Astrocyte (in vitro differentiated cells and primary cell): ENCODE results near the gene OPCML. TPM values are rescaled to one million over a fixed set of nuclear protein-coding genes. Genes with fewer than 3 reads are reported as not detected.

Experiments used
- DNase-seq: peaks from one replicate; pipeline ENCODE4 v3.0.0-alpha.2; 2010; ENCODE audit warnings: low read depth
- FAIRE-seq: peaks from 2 replicates; lab custom pipeline; 2011; peaks lifted over from hg19 to GRCh38; lab: Jason Lieb, UNC
- H2AFZ ChIP-seq: 2 replicates; pipeline ENCODE4 v1.6.0; 2012; ENCODE audit warnings: low read depth, low read length, inconsistent platforms
- H3K27ac ChIP-seq: 2 replicates; pipeline ENCODE4 v1.5.1; 2011; ENCODE audit warnings: low read depth, low read length, inconsistent platforms
- H3K27me3 ChIP-seq: 2 replicates; pipeline ENCODE4 v1.6.0; 2011; ENCODE audit warnings: low read length, inconsistent platforms; ENCODE audit not compliant: insufficient read depth
- H3K36me3 ChIP-seq: 2 replicates; pipeline ENCODE4 v1.5.1; 2011; ENCODE audit warnings: low read length, inconsistent platforms; ENCODE audit not compliant: insufficient read depth
- H3K4me1 ChIP-seq: 2 replicates; pipeline ENCODE4 v1.5.1; 2011; ENCODE audit warnings: low read length, inconsistent platforms; ENCODE audit not compliant: insufficient read depth
- H3K4me2 ChIP-seq: 2 replicates; pipeline ENCODE4 v1.6.0; 2012; ENCODE audit warnings: low read length, inconsistent platforms
- H3K4me3 ChIP-seq: 2 replicates; pipeline ENCODE4 v1.5.1; 2011; ENCODE audit warnings: low read depth, mild to moderate bottlenecking, low read length, inconsistent platforms; ENCODE audit not compliant: insufficient read depth
- H3K79me2 ChIP-seq: 2 replicates; pipeline ENCODE4 v1.6.0; 2012; ENCODE audit warnings: mild to moderate bottlenecking, low read length, inconsistent platforms; ENCODE audit not compliant: insufficient read depth
- H3K9ac ChIP-seq: 2 replicates; pipeline ENCODE4 v1.6.0; 2012; ENCODE audit warnings: mild to moderate bottlenecking, low read length, inconsistent platforms
- H3K9me3 ChIP-seq: 2 replicates; pipeline ENCODE4 v1.5.1; 2012; ENCODE audit warnings: low read depth, mild to moderate bottlenecking, low read length, inconsistent platforms; ENCODE audit not compliant: insufficient read depth
- H4K20me1 ChIP-seq: 2 replicates; pipeline ENCODE4 v1.6.0; 2012; ENCODE audit warnings: low read length, inconsistent platforms; ENCODE audit not compliant: insufficient read depth
- H3K27ac Mint-ChIP-seq: one replicate; pipeline ENCODE4 v1.8.0; 2021; ENCODE audit warnings: mild to moderate bottlenecking, mixed read lengths; ENCODE audit not compliant: unreplicated experiment
- H3K27me3 Mint-ChIP-seq: one replicate; pipeline ENCODE4 v1.8.0; 2021; ENCODE audit warnings: low read depth, mixed read lengths; ENCODE audit not compliant: unreplicated experiment
- H3K36me3 Mint-ChIP-seq: one replicate; pipeline ENCODE4 v1.8.0; 2021; ENCODE audit warnings: low read depth, mixed read lengths; ENCODE audit not compliant: unreplicated experiment
- H3K4me1 Mint-ChIP-seq: one replicate; pipeline ENCODE4 v1.8.0; 2021; ENCODE audit warnings: low read depth, mixed read lengths; ENCODE audit not compliant: unreplicated experiment
- H3K4me3 Mint-ChIP-seq: one replicate; pipeline ENCODE4 v1.8.0; 2021; ENCODE audit warnings: mild to moderate bottlenecking, moderate library complexity, mixed read lengths; ENCODE audit not compliant: unreplicated experiment
- H3K9me3 Mint-ChIP-seq: one replicate; pipeline ENCODE4 v1.8.0; 2021; ENCODE audit warnings: mild to moderate bottlenecking, mixed read lengths; ENCODE audit not compliant: unreplicated experiment
- EZH2 ChIP-seq: IDR thresholded peaks from 2 replicates; pipeline ENCODE4 v1.6.1; 2012; ENCODE audit warnings: mild to moderate bottlenecking, low read length, inconsistent platforms; ENCODE audit not compliant: insufficient read depth
- total RNA-seq: library from RNA; stranded (reverse); gene quantifications from 2 replicates; pipeline ENCODE4 v1.2.1, GENCODE V29; 2021
- TF ChIP-seq, protein P1 (sequence below): IDR thresholded peaks from 2 replicates; pipeline ENCODE4 v1.5.1; 2011; ENCODE audit warnings: low read depth, mild to moderate bottlenecking, inconsistent platforms, low read length, moderate library complexity; ENCODE audit not compliant: insufficient read depth

The OPCML gene
- total RNA-seq, 1 donor from 2014 or later, result 7.9 TPM

GRCh38 chr11:133500435-133500834 lies 31.9 kb downstream of the OPCML start:
- Histone ChIP-seq H2AFZ (no peak overlapping the region), H3K36me3 (no peaks in the 10 kb centered on the region), H3K27me3 (no peaks in the 10 kb centered on the region), H3K4me2 (no peak overlapping the region), H3K9me3 (no peaks in the 10 kb centered on the region), H3K27ac (no peak overlapping the region), H3K4me1 (no peaks in the 10 kb centered on the region), H4K20me1 (no peaks in the 10 kb centered on the region), H3K4me3 (no peak overlapping the region), H3K79me2 (no peaks in the 10 kb centered on the region), H3K9ac (no peak overlapping the region)
- Mint-ChIP-seq H3K36me3 (no peaks in the 10 kb centered on the region), H3K4me3 (no peak overlapping the region), H3K4me1 (no peaks in the 10 kb centered on the region), H3K9me3 (peaks cover 3% of the 10 kb centered on the region), H3K27ac (no peak overlapping the region), H3K27me3 (peaks cover 37% of the 10 kb centered on the region)
- DNase-seq (no peak), FAIRE-seq (no peak)
- TF ChIP-seq EZH2, result no peak
- TF ChIP-seq, protein P1, sequence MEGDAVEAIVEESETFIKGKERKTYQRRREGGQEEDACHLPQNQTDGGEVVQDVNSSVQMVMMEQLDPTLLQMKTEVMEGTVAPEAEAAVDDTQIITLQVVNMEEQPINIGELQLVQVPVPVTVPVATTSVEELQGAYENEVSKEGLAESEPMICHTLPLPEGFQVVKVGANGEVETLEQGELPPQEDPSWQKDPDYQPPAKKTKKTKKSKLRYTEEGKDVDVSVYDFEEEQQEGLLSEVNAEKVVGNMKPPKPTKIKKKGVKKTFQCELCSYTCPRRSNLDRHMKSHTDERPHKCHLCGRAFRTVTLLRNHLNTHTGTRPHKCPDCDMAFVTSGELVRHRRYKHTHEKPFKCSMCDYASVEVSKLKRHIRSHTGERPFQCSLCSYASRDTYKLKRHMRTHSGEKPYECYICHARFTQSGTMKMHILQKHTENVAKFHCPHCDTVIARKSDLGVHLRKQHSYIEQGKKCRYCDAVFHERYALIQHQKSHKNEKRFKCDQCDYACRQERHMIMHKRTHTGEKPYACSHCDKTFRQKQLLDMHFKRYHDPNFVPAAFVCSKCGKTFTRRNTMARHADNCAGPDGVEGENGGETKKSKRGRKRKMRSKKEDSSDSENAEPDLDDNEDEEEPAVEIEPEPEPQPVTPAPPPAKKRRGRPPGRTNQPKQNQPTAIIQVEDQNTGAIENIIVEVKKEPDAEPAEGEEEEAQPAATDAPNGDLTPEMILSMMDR, result no peak

- TF ChIP-seq, protein P1, result no peak
- TF ChIP-seq EZH2, result no peak
- no peak overlapping the region for H2AFZ ChIP-seq
Measured at GRCh38 chr11:133498969-133499368, 33.3 kb downstream of the OPCML start.

GRCh38 chr11:133497477-133498140 lies 34.7 kb downstream of the OPCML start:
- no peaks in the 10 kb centered on the region for H3K36me3 ChIP-seq
- no peaks in the 10 kb centered on the region for H3K27me3 ChIP-seq
- no peak overlapping the region for H3K4me3 Mint-ChIP-seq
- H3K79me2 ChIP-seq, result no peaks in the 10 kb centered on the region
- H3K9ac ChIP-seq, result no peak overlapping the region
- no peaks in the 10 kb centered on the region for H3K9me3 ChIP-seq
- H3K27me3 Mint-ChIP-seq, result peaks cover 17% of the 10 kb centered on the region
- FAIRE-seq, result no peak
- H3K4me1 ChIP-seq, result no peaks in the 10 kb centered on the region
- no peak overlapping the region for H3K4me3 ChIP-seq
- no peak overlapping the region for H2AFZ ChIP-seq
- H3K27ac ChIP-seq, result no peak overlapping the region
- H3K36me3 Mint-ChIP-seq, result no peaks in the 10 kb centered on the region
- no peak overlapping the region for H3K27ac Mint-ChIP-seq
- no peak for DNase-seq
- no peak overlapping the region for H3K4me2 ChIP-seq
- H3K4me1 Mint-ChIP-seq, result no peaks in the 10 kb centered on the region
- H3K9me3 Mint-ChIP-seq, result peaks cover 3% of the 10 kb centered on the region
- no peak for TF ChIP-seq EZH2
- TF ChIP-seq, protein P1, result no peak
- no peaks in the 10 kb centered on the region for H4K20me1 ChIP-seq

More at GRCh38 chr11:133498969-133499368, 33.3 kb downstream of the OPCML start:
- H4K20me1 ChIP-seq, result no peaks in the 10 kb centered on the region
- FAIRE-seq (no peak), DNase-seq (no peak)
- no peaks in the 10 kb centered on the region for H3K79me2 ChIP-seq
- H3K36me3 ChIP-seq, result no peaks in the 10 kb centered on the region
- Mint-ChIP-seq H3K4me1 (no peaks in the 10 kb centered on the region), H3K27ac (no peak overlapping the region), H3K9me3 (peaks cover 3% of the 10 kb centered on the region), H3K4me3 (no peak overlapping the region), H3K27me3 (peaks cover 25% of the 10 kb centered on the region), H3K36me3 (no peaks in the 10 kb centered on the region)
- H3K4me2 ChIP-seq, result no peak overlapping the region
- no peaks in the 10 kb centered on the region for H3K9me3 ChIP-seq
- H3K4me1 ChIP-seq, result no peaks in the 10 kb centered on the region
- H3K27ac ChIP-seq, result no peak overlapping the region
- no peaks in the 10 kb centered on the region for H3K27me3 ChIP-seq
- no peak overlapping the region for H3K9ac ChIP-seq
- no peak overlapping the region for H3K4me3 ChIP-seq
